GM15510 (cell line): ENCODE results near the gene PRKCB.

Source experiments
- POLR2A ChIP-seq: IDR thresholded peaks from 3 replicates; pipeline ENCODE4 v1.6.1; 2011; ENCODE audit warnings: borderline replicate concordance; ENCODE audit not compliant: insufficient read length; ENCODE audit errors: extremely low read depth

The PRKCB gene

DNA sequence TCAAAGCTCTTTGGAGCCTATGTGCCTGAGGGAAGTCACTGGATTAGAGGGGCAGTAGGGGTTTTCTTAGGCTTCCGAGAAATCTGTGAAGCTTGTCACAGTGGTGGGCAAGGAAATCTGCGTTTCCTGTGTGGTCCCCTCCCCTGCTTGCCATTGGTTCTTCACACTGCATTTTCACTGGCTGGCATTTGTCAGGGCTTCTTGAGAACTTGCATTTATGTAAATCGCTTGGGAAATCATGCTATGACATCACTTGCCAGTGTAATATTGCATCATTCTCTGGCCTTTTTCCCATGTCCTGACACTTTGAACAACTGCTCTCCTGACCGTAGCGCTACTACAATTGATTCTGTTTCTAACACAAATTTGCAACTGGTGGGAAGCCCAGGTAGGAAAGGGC lies 422.2 kb downstream of the PRKCB start:
- no peak for TF ChIP-seq POLR2A

DNA sequence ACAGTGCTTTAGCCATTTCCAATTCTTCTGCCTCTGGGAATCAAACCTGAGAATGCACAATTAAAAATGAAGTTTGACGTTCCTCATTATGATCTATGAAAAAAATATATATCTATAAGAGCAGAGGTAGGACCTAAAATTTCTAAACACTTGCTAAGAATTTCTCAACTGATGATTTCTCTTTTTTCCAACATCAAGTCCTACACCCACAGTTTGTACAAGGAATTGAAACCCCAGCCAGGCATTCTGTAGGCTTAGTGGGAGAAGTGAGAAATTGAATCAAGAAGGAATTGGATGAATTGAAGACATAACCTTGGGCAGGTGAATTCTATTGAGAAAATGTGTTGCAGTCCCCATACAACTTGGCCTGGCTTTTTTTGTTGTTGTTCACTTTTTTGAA lies 423.0 kb downstream of the PRKCB start:
- no peak for TF ChIP-seq POLR2A

DNA sequence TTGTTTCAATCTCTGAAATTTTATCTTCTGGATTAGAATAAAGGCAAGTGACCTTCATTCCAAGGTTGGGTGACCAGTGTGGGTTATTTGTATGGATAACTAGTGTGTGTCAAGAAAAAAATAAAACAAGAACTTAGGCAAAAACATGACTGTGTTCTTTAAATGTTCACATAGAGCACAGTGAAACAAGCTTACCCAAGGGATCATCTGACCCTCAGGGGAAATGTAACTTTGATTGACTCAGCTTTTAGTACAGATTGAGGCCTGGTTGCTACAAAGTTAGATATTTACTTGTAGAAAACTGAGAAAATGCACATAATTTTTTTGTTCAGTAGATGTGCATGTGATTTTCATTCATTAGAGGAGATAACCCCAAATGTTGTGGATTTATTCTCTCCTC lies 427.0 kb downstream of the PRKCB start:
- TF ChIP-seq POLR2A, result no peak
